NCI-H526 (cell line): ENCODE measurements around the gene BICRA.
"Not testable (repeated sequence)": the region's sequence is repeated elsewhere in the genome, so short reads cannot be mapped to it uniquely, and the experiment has no call there.

ENCODE experiments used
- DNase-seq, 2 experiments: peaks; one replicate each; lab custom pipeline; 2025; lab: John Stamatoyannopoulos, UW

BICRA gene

DNA sequence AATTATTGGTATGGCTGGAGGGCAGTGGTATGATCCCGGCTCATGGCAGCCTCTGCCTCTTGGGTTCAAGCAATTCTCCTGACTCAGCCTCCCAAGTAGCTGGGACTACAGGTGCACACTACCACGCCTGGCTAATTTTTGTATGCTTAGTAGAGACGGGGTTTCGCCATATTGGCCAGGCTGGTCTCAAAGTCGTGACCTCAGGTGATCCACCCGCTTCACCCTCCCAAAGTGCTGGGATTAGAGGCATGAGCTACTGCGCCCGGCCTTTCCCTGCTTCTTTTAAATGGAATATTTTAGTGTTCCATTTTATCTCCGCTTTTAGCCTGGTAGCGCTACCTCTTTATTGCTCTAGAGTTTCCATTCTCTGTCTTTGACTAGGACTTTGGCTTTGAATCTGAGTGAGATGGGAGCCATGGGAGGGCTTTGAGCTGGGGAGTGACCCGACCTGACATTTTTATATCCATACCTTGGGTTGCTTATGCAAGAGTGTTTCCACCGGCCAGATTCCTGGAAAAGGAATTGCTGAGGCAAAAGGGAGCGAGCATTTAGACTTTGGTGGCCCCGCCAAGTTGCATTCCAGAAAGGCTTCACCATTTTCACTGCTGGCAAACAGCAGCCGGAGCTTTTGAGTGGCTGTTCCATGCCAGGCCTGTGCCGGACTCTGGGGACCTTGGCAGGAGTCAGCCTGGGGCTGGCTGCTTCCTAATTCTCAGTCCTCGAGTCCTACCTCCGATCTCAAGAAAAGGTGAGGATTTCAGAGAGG, 22.9 kb downstream of the BICRA start:
- DNase-seq, result no peak

DNA sequence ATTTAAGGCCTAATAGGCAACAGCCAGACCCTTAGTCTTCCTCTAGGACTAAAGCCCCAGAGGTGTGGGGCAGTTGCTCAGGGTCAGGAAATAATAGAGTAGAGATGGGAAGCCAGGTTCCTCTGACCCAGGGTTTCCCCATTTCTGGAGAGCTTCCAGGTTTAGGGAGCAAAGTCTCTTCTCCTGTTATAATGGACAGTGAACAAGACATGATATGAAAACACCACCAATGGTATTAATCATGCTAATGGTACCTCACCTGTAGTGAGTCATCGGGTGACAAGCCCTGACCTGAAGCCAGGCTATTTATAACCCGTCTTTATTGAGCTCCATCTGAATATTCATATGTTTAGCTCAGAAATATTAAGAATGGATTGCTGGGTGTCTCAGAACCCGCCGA, 24.6 kb downstream of the BICRA start:
- peak; percentile 70 to 74 for DNase-seq

DNA sequence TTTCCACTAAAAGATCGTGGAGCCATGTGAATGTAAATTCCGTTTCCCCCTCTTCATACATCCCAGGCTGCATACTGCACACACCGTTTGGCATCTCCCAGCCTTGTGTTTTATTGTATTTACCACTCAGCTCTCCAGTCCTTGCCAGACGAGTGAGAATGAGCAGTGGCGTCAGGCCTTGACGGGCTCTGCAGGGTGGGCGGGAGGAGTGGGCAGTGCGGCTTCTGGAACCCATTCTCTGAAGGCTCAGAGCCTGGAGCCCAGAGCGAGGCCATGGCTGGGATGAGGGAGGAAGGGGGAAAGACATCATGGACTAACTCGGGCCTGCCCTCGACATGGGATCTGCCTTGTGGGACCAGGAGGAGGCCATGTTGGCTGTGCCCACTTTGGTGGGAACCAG, 25.1 kb downstream of the BICRA start:
- peak in 1 of 2 experiments; percentile 60 for DNase-seq

- not testable (repeated sequence) for DNase-seq
These were observed 26.3 kb downstream of the BICRA start for GRCh38 chr19:47635152-47635754.

- no peak for DNase-seq
These were observed 28.6 kb downstream of the BICRA start for GRCh38 chr19:47637550-47637949.

DNA sequence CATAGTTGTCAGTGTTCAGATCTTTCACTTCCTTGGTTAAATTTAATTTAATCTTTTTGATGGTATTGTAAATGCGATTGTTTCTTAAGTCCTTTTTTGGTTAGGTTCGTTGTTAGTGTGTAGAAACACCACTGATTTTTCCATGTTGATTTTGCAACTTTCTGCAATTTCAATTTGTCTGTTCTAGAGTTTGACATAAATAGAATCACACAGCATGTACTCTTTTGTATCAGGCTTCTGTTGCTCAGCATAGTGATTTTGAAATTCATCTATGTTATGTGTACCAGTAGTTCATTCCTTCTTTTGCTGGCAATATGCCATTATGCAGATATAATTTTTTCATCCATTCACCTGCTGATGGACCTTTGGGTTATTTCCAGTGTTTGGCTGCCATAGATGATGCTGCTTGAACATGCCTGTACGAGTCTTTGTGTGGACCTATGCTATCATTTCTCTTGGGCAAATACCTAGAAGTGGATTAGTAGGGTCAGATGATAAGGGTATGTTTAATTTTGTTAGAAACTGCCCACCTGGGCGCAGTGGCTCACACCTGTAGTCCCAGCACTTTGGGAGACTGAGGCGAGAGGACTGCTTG, 33.1 kb downstream of the BICRA start:
- DNase-seq, result no peak

- DNase-seq, result no peak
These were observed 34.3 kb downstream of the BICRA start for GRCh38 chr19:47643281-47643680.

DNA sequence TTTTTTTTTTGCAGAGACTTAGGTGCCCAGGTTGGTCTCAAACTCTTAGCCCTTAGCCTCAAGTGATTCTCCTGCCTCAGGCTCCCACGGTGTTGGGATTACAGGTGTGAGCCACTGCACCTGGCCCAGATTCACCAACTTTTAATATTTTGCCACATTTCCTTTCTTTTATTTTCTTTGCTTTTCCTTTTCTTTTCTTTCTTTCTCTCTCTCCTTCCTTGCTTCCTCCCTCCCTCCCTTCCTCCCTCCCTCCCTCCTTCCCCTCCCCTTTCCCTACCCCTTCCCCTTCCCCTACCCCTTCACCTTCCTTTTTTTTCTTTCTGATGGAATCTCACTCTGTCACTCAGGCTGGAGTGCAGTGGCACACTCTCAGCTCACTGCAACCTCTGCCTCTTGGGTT, 35.3 kb downstream of the BICRA start:
- no peak for DNase-seq

DNA sequence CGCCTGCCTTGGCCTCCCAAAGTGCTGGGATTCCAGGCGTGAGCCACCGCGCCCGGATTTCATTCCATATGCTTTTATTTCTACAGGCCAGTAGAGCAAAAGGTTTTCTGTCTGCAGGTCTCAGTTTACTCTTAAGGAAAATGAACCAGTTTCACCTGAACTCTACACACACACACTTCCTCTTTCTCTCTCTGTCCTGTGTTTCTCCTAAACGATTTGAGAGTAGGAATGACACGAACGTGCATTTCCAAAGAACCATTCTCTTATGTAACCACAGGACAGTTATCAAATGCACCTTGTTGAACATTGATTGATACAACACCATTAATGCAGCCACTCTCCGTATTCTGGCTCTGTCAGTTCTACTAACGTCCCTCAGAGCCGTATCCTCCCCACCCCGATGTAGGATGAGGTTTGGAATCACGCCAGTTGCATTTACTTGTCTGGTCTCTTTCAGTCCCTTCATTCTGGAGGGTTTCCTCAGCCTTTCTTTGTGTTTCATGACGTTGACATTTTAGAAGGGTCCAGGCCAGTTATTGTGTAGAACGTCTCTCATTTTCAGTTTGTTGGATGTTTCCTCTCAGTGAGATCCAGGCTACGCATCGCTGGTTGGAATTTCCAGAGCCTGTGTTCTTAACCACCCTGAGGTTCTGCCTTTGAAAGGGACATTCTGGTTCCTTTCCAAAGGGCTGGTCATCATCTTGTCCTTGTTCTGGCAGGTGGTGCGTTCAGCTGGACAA, 36.0 kb downstream of the BICRA start:
- DNase-seq, result no peak

- DNase-seq, result no peak
These were observed 38.0 kb downstream of the BICRA start for GRCh38 chr19:47646924-47647323.

DNA sequence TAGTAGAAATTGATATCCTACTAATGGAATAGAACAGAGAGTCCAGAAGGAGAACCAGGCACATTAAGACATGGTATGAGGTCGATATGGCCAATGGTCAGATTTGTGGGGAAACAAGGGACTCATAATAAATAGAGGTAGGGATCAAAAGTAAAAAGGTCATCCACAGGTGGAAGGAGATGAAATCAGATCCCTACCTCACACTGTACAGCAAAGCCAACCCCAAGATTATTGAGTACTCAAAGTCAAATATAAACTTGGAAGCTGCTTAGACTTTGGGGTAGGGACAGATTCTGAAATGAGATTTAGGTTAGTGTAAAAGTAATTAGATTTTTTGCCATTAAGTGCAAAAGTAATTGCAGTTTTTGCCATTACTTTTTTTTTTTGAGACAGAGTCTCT, 40.7 kb downstream of the BICRA start:
- DNase-seq, result no peak

DNA sequence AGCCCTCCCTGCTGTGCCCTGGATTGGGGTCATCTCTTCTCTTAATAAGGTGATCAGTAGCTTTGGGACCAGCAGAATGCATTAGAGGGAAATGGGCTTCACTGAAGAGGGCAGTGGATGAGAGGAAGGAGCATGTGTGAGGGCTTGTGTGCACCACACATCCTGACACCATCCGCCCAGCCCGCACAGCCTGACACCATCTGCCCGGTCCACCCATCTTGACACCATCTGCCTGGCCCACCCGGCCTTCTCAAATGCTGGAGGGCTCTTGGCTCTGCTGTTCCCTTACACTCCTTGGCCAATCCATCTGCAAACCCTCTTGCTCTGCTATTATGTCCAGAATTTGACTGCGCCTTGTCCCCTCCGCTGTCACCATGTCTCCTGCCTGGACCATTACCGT, 41.8 kb downstream of the BICRA start:
- DNase-seq, result no peak

DNA sequence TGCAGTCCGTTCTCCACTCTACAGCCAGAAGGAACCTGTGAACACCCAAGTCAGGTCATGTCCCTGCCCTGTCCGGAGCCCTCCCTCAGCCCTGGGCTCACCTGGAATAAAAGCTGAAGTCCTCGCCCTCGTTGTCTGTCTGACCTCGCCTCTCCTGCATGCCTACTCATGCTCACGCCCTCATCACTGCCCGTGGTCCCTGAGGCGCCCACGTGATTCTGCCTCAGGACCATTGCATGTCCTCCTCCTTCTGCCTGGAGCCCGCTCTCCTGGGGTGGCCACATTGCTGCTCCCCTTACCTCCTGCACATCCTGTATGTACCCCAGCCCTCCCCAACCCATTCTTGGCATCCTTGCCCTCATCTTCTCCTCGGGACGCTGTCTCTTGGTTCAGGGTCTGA, 42.2 kb downstream of the BICRA start:
- DNase-seq, result no peak

- DNase-seq, result no peak
These were observed 42.8 kb downstream of the BICRA start for GRCh38 chr19:47651691-47652090.

DNA sequence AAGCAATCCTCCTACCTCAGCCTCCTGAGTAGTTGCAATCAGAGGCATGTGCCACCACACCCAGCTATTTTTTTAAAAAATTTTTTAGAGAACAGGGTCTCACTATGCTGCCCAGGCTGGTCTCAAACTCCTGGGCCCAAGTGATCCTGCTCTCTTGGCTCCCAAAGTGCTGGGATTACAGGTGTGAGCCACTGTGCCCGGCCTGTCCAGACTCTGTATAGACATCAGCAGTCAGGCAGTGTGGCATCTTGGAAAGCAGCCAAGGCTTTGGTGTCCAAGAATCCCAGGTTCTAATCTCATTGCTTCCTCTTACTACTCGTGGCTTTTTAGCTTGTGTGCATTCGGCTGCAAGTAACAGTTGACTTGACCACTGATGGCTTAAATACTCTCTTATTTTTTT, 43.4 kb downstream of the BICRA start:
- DNase-seq, result no peak

DNA sequence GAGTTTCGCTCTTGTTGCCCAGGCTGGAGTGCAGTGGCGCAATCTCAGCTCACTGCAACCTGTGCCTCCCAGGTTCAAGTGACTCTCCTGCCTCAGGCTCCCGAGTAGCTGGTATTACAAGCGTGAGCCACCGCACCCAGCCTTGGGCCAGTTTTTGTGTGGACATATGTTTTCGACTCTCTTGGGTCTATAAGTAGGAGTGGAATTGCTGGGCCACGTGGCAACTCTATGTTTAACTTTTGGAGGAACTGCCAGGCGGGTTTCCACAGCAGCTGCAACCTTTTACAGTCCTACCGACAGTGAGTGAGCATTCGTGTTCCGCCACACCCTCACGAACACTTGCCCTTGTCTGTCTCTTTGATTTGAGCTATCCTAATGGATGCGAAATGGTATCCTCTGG, 44.9 kb downstream of the BICRA start:
- DNase-seq, result no peak

DNA sequence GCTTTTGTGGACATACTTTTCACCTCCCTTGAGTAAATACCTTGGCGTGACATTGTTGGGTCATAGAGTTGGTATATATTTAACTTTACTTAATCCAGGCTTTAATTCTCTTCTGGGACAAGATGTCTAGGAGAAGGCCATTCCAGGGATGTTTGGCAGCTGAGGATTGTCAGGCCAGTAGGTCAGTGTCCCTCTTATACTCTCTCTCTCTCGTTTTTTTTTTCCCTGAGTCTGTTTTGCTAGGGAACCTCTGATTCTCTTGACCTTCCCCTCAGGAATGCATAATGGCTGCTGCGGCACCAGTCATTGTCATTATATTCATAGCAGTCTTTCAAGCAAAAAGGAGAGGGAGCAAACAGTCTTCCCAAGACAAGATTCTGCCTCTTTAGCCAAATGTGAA, 48.8 kb downstream of the BICRA start:
- no peak for DNase-seq

- no peak for DNase-seq
These were observed 49.8 kb downstream of the BICRA start for GRCh38 chr19:47658431-47659348.

DNA sequence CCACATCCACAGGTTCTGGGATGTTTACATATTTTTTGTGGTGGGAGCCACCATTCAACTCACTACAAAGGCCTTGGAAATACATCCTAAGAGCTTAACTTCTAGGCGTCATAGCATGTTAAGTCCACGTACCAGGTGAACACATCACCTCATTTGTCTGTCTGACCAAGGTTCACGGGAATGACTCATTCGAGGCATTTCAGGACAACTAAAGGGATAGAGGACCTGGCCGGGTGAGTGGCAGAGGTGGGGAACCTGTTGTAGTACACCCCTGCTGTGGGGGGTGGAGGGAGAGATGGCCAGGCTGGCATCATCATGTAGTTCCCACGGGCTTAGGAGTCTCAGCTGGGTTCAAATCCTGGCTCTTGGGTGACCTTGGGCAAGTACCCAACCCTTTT, 51.5 kb downstream of the BICRA start:
- DNase-seq, result no peak

DNA sequence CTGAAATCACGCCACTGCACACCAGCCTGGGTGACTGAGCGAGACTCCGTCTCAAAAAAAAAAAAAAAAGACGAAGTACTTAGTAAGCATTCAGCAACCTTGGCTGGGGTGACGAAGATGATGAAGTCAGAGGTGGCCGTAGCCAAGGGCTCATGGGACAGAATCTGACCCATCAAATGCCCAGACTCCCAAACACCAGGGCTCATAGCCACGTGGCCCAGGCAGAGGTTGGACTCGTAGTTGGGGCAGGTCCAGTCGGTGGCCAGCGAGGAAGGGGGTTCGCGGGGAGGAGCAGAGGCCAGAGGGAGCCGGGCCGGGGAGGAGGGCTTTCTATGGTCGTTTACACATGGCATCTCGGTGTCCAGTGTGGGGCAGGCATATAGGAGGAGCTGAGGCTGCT, 52.2 kb downstream of the BICRA start:
- no peak for DNase-seq

DNA sequence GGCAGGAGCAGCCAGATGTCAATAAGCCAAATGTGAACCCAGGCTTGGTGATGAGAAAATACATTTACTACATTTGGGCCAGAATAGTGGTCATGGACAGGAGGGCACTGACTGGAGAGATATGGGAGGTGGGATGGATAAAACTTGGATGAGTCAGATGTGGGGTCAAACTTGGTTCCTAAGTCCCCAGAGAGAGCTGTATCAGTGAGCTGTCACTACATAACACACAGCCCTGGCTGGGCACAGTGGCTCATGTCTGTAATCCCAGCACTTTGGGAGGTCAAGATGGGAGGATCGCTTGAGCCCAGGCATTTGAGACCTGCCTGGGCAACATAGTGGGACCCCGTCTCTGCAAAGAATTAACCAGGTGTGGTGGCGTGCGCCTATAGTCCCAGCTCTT, 52.7 kb downstream of the BICRA start:
- DNase-seq, result no peak

DNA sequence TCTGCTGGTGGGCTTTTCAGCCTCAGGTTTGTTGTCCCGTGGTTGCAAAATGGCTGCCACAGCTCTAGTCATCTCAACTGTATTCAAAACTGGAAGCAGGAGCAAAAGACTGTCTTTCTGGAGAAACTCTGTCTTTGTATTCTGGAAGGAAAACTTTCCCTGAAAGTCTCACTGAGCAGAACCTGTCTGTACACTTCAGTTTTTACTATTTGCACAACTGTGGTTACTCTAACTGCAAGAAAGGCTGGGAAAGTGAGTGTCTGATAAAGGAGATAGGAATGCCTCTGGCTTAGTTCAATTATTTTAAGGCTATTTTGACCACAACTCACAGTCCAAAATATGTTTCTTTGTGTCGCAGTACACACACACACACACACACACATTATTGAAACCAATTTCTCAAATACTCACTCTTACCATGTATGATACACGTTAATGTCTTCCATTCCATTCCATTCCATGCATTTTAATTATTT, 54.5 kb downstream of the BICRA start:
- DNase-seq, result no peak
